ENCODE measurements around the gene EXOC2. TPM values are rescaled to one million over a fixed set of nuclear protein-coding genes. Genes with fewer than 3 reads are reported as not detected.

The EXOC2 gene
- total RNA-seq, 1 experiment from 2014 or later: 24.5 TPM

DNA sequence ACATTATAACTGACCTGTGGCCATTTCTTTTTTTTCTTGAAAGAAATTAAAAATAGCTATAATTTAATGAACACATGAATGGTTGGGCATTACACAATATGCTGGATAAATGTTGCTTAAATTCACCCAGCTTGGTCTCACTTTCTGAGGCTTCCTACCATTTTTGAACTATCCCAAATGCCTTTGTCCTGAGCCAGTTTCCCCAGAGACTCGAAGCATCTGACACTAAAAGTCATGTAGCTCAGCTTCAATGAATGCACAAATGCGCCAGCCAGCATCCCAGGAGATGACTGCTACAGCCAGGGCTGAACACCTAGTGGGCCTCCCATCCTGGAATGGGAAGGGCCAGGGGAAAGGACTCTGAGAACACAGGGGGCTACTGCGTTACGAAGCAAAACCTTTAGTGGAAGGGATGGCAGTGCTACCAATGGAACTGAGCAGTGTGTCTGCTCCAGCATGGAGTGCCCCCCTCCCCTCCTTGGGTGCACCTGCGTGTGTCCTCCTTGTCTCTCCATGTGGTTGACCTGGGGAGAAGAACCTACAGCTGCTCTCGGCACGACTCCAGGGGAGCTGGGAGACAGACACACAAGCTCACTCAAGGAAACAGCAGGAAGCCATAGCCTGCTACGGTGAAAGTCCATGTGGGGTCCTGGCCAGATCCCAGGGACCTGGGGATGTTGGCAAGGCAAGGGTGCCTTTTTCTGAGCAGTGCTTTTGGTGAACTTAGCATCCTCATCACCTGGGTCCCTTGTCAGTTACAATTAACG lies 240.5 kb downstream of the EXOC2 start:
- Histone ChIP-seq H3K4me2 (ENCODE audit: low read length) (no peak overlapping the region), H3K27me3 (ENCODE audit: insufficient read depth, low read length) (0 out of 2 replicates have a peak, but pooled peaks cover 5% of the 10 kb centered on the region), H4K20me1 (ENCODE audit: insufficient read depth) (no peaks in the 10 kb centered on the region), H3K79me2 (ENCODE audit: insufficient read depth, low read length) (no peaks in the 10 kb centered on the region), H2AFZ (ENCODE audit: low read depth, low read length, poor library complexity, severe bottlenecking) (no peak overlapping the region), H3K36me3 (ENCODE audit: control insufficient read depth in 1 of 2, insufficient read depth in 2 of 2, low read length in 2 of 2) (no peaks in the 10 kb centered on the region), H3K9ac (ENCODE audit: low read length) (no peak overlapping the region), H3K4me3 (replicated peaks in 1 of 2; ENCODE audit: low read depth in 1 of 2, low read length in 2 of 2) (no peak overlapping the region), H3K9me2 (ENCODE audit: insufficient read depth) (no peaks in the 10 kb centered on the region), H3K4me1 (ENCODE audit: control insufficient read depth in 1 of 2, insufficient read depth in 2 of 2, low read length in 2 of 2) (no peaks in the 10 kb centered on the region), H3K27ac (ENCODE audit: low read depth, low read length) (no peak overlapping the region), H3K9me3 (ENCODE audit: control insufficient read depth in 1 of 2, insufficient read depth in 1 of 2, low read depth in 1 of 2, low read length in 2 of 2) (no peaks in the 10 kb centered on the region)
- ChIA-PET CTCF (no interaction called here), POLR2A (no interaction called here), RAD21 (ENCODE audit: low non-redundant PET in 1 of 2, low total read pairs in 2 of 2, uncharacterized antibody in 2 of 2, unreplicated experiment in 2 of 2) (no interaction called here)
- intact Hi-C loops (cut with micrococcal nuclease): no loop called here
- ATAC-seq (no peak), DNase-seq (ENCODE audit: low read depth, low spot score) (no peak)
- no peak for TF ChIP-seq TCF7L2 (IDR thresholded peaks at IDR 0.05; ENCODE audit: borderline replicate concordance, extremely low read depth, insufficient read depth, insufficient read length)
- no peak for TF ChIP-seq SP1 (IDR thresholded peaks at IDR 0.05; ENCODE audit: low read depth)
- TF ChIP-seq SRF (IDR thresholded peaks at IDR 0.05; ENCODE audit: low read depth): no peak
- TF ChIP-seq, protein P1, sequence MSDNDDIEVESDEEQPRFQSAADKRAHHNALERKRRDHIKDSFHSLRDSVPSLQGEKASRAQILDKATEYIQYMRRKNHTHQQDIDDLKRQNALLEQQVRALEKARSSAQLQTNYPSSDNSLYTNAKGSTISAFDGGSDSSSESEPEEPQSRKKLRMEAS (IDR thresholded peaks at IDR 0.05): no peak
- TF ChIP-seq ZFX (IDR thresholded peaks at IDR 0.05): no peak
- TF ChIP-seq POLR2AphosphoS5 (IDR thresholded peaks at IDR 0.05; ENCODE audit: low read depth, low read length): no peak
- TF ChIP-seq, protein P2, sequence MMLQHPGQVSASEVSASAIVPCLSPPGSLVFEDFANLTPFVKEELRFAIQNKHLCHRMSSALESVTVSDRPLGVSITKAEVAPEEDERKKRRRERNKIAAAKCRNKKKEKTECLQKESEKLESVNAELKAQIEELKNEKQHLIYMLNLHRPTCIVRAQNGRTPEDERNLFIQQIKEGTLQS (IDR thresholded peaks at IDR 0.05): no peak
- TF ChIP-seq, protein P3, sequence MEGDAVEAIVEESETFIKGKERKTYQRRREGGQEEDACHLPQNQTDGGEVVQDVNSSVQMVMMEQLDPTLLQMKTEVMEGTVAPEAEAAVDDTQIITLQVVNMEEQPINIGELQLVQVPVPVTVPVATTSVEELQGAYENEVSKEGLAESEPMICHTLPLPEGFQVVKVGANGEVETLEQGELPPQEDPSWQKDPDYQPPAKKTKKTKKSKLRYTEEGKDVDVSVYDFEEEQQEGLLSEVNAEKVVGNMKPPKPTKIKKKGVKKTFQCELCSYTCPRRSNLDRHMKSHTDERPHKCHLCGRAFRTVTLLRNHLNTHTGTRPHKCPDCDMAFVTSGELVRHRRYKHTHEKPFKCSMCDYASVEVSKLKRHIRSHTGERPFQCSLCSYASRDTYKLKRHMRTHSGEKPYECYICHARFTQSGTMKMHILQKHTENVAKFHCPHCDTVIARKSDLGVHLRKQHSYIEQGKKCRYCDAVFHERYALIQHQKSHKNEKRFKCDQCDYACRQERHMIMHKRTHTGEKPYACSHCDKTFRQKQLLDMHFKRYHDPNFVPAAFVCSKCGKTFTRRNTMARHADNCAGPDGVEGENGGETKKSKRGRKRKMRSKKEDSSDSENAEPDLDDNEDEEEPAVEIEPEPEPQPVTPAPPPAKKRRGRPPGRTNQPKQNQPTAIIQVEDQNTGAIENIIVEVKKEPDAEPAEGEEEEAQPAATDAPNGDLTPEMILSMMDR (IDR thresholded peaks at IDR 0.05 in 2 of 3, conservative IDR thresholded peaks at IDR 0.05 in 1 of 3; ENCODE audit: borderline replicate concordance in 1 of 3, insufficient read depth in 1 of 3, low read depth in 2 of 3, low read length in 2 of 3): no peak
- no peak for TF ChIP-seq EZH2 (IDR thresholded peaks at IDR 0.05)
- TF ChIP-seq EZH2phosphoT487 (IDR thresholded peaks at IDR 0.05; ENCODE audit: borderline replicate concordance): no peak
- no peak for TF ChIP-seq JUND (IDR thresholded peaks at IDR 0.05)
- no peak for TF ChIP-seq SIN3A (IDR thresholded peaks at IDR 0.05; ENCODE audit: low read depth)
- no peak for TF ChIP-seq YY1 (IDR thresholded peaks at IDR 0.05; ENCODE audit: extremely low read depth, insufficient replicate concordance, low read depth, low read length)
- no peak for TF ChIP-seq EGR1 (IDR thresholded peaks at IDR 0.05; ENCODE audit: low read depth)
- TF ChIP-seq, protein P4, sequence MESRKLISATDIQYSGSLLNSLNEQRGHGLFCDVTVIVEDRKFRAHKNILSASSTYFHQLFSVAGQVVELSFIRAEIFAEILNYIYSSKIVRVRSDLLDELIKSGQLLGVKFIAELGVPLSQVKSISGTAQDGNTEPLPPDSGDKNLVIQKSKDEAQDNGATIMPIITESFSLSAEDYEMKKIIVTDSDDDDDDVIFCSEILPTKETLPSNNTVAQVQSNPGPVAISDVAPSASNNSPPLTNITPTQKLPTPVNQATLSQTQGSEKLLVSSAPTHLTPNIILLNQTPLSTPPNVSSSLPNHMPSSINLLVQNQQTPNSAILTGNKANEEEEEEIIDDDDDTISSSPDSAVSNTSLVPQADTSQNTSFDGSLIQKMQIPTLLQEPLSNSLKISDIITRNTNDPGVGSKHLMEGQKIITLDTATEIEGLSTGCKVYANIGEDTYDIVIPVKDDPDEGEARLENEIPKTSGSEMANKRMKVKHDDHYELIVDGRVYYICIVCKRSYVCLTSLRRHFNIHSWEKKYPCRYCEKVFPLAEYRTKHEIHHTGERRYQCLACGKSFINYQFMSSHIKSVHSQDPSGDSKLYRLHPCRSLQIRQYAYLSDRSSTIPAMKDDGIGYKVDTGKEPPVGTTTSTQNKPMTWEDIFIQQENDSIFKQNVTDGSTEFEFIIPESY (IDR thresholded peaks at IDR 0.05; ENCODE audit: extremely low read depth, insufficient replicate concordance, low read length): no peak
- TF ChIP-seq ELF1 (IDR thresholded peaks at IDR 0.05; ENCODE audit: borderline replicate concordance, low read depth): no peak
- no TSS peak for BruUV-seq (replicated peaks)

Measured in HCT116 (cell line).